ENCODE results near the gene GCK.

The GCK gene

GRCh38 chr7:44158873-44159631 lies 30.2 kb downstream of the GCK start:
- no peak overlapping the region for H3K4me3 ChIP-seq (ENCODE audit: low read depth, low read length)
- H3K4me1 ChIP-seq (ENCODE audit: control insufficient read depth in 1 of 2, insufficient read depth in 2 of 2, low read length in 2 of 2): peaks cover 12 to 20% of the 10 kb centered on the region in 2 experiments
- peaks cover 10% of the 10 kb centered on the region for H3K79me1 ChIP-seq (ENCODE audit: low read length)
- no peak overlapping the region for H2BK120ac ChIP-seq (ENCODE audit: insufficient read depth, low read length, poor library complexity)
- no peak overlapping the region for H4K91ac ChIP-seq (ENCODE audit: low read depth, low read length)
- H3K4me2 ChIP-seq (ENCODE audit: low read length): no peak overlapping the region
- no peaks in the 10 kb centered on the region for H3K79me2 ChIP-seq (ENCODE audit: control insufficient read depth, insufficient read depth, low read length, poor library complexity)
- no peak overlapping the region for H2AK5ac ChIP-seq (ENCODE audit: low read length)
- no peak overlapping the region for H3K14ac ChIP-seq (ENCODE audit: low read length)
- no peak overlapping the region for H2BK5ac ChIP-seq (ENCODE audit: low read depth, low read length, poor library complexity)
- DNase-seq: no peak
- no peak overlapping the region for H4K8ac ChIP-seq (ENCODE audit: low read depth, low read length)
- no peak overlapping the region for H3K23ac ChIP-seq (ENCODE audit: low read length)
- no peak overlapping the region for H3K9ac ChIP-seq (ENCODE audit: low read length)
- peaks cover 4% of the 10 kb centered on the region for H3K9me3 ChIP-seq (ENCODE audit: insufficient read depth, low read depth, low read length)
- H2AFZ ChIP-seq (ENCODE audit: insufficient read depth, low read length, poor library complexity): no peak overlapping the region
- no peak overlapping the region for H3K27ac ChIP-seq (ENCODE audit: low read depth, low read length)
- H3K18ac ChIP-seq (ENCODE audit: low read length): no peak overlapping the region
- H3K36me3 ChIP-seq (ENCODE audit: control insufficient read depth in 1 of 2, insufficient read depth in 2 of 2, low read length in 2 of 2): no peaks in the 10 kb centered on the region
- no peaks in the 10 kb centered on the region for H3K27me3 ChIP-seq (ENCODE audit: insufficient read depth, low read length)
- no peak overlapping the region for H3K4ac ChIP-seq (ENCODE audit: low read depth, low read length)
- H4K12ac ChIP-seq (ENCODE audit: low read depth, low read length): no peak overlapping the region
- WGBS (ENCODE audit: extremely low coverage, insufficient coverage, insufficient read length): no CpG with 5 or more reads among the region's 12 CpGs
- H2BK12ac ChIP-seq (ENCODE audit: low read length): no peak overlapping the region

GRCh38 chr7:44158096-44158872 lies 31.0 kb downstream of the GCK start:
- Histone ChIP-seq H2BK120ac (ENCODE audit: insufficient read depth, low read length, poor library complexity) (no peak overlapping the region), H3K79me1 (ENCODE audit: low read length) (peaks cover 10% of the 10 kb centered on the region), H3K14ac (ENCODE audit: low read length) (no peak overlapping the region), H4K12ac (ENCODE audit: low read depth, low read length) (no peak overlapping the region), H2BK12ac (ENCODE audit: low read length) (no peak overlapping the region), H2BK5ac (ENCODE audit: low read depth, low read length, poor library complexity) (no peak overlapping the region), H3K27ac (ENCODE audit: low read depth, low read length) (no peak overlapping the region), H2AK5ac (ENCODE audit: low read length) (no peak overlapping the region), H3K4me1 (ENCODE audit: control insufficient read depth in 1 of 2, insufficient read depth in 2 of 2, low read length in 2 of 2) (peaks cover 12 to 16% of the 10 kb centered on the region in 2 experiments), H4K8ac (ENCODE audit: low read depth, low read length) (no peak overlapping the region), H4K91ac (ENCODE audit: low read depth, low read length) (no peak overlapping the region), H3K4ac (ENCODE audit: low read depth, low read length) (no peak overlapping the region), H3K9ac (ENCODE audit: low read length) (no peak overlapping the region), H3K79me2 (ENCODE audit: control insufficient read depth, insufficient read depth, low read length, poor library complexity) (no peaks in the 10 kb centered on the region), H3K27me3 (ENCODE audit: insufficient read depth, low read length) (no peaks in the 10 kb centered on the region), H2AFZ (ENCODE audit: insufficient read depth, low read length, poor library complexity) (no peak overlapping the region), H3K4me3 (ENCODE audit: low read depth, low read length) (no peak overlapping the region), H3K18ac (ENCODE audit: low read length) (no peak overlapping the region), H3K23ac (ENCODE audit: low read length) (no peak overlapping the region), H3K4me2 (ENCODE audit: low read length) (no peak overlapping the region), H3K9me3 (ENCODE audit: insufficient read depth, low read depth, low read length) (peaks cover 5% of the 10 kb centered on the region), H3K36me3 (ENCODE audit: control insufficient read depth in 1 of 2, insufficient read depth in 2 of 2, low read length in 2 of 2) (no peaks in the 10 kb centered on the region)
- DNase-seq: no peak
- no CpG with 5 or more reads among the region's 10 CpGs for WGBS (ENCODE audit: extremely low coverage, insufficient coverage, insufficient read length)

- H2BK120ac ChIP-seq (ENCODE audit: insufficient read depth, low read length, poor library complexity): no peak overlapping the region
- no peak overlapping the region for H3K18ac ChIP-seq (ENCODE audit: low read length)
- H3K79me1 ChIP-seq (ENCODE audit: low read length): peaks cover 2% of the 10 kb centered on the region
- no peak overlapping the region for H3K9ac ChIP-seq (ENCODE audit: low read length)
- H3K23ac ChIP-seq (ENCODE audit: low read length): no peak overlapping the region
- H3K4me1 ChIP-seq (ENCODE audit: control insufficient read depth in 1 of 2, insufficient read depth in 2 of 2, low read length in 2 of 2): peaks cover 5 to 7% of the 10 kb centered on the region in 2 experiments
- no peak overlapping the region for H4K8ac ChIP-seq (ENCODE audit: low read depth, low read length)
- H3K36me3 ChIP-seq (ENCODE audit: control insufficient read depth in 1 of 2, insufficient read depth in 2 of 2, low read length in 2 of 2): no peaks in the 10 kb centered on the region
- peaks cover 5% of the 10 kb centered on the region for H3K9me3 ChIP-seq (ENCODE audit: insufficient read depth, low read depth, low read length)
- H4K91ac ChIP-seq (ENCODE audit: low read depth, low read length): no peak overlapping the region
- no peak for DNase-seq
- no peak overlapping the region for H4K12ac ChIP-seq (ENCODE audit: low read depth, low read length)
- no peak overlapping the region for H3K4ac ChIP-seq (ENCODE audit: low read depth, low read length)
- no peak overlapping the region for H2AFZ ChIP-seq (ENCODE audit: insufficient read depth, low read length, poor library complexity)
- WGBS (ENCODE audit: extremely low coverage, insufficient coverage, insufficient read length): no CpG with 5 or more reads among the region's 15 CpGs
- no peak overlapping the region for H3K14ac ChIP-seq (ENCODE audit: low read length)
- H3K27me3 ChIP-seq (ENCODE audit: insufficient read depth, low read length): no peaks in the 10 kb centered on the region
- H2AK5ac ChIP-seq (ENCODE audit: low read length): no peak overlapping the region
- no peak overlapping the region for H3K4me3 ChIP-seq (ENCODE audit: low read depth, low read length)
- H3K4me2 ChIP-seq (ENCODE audit: low read length): no peak overlapping the region
- H3K79me2 ChIP-seq (ENCODE audit: control insufficient read depth, insufficient read depth, low read length, poor library complexity): no peaks in the 10 kb centered on the region
- no peak overlapping the region for H2BK5ac ChIP-seq (ENCODE audit: low read depth, low read length, poor library complexity)
- H2BK12ac ChIP-seq (ENCODE audit: low read length): no peak overlapping the region
- no peak overlapping the region for H3K27ac ChIP-seq (ENCODE audit: low read depth, low read length)
Observed at GRCh38 chr7:44157116-44158080, 31.8 kb downstream of the GCK start.

GRCh38 chr7:44156453-44157010 lies 32.7 kb downstream of the GCK start:
- Histone ChIP-seq H3K4me3 (ENCODE audit: low read depth, low read length) (no peak overlapping the region), H3K79me1 (ENCODE audit: low read length) (no peaks in the 10 kb centered on the region), H3K27ac (ENCODE audit: low read depth, low read length) (no peak overlapping the region), H3K79me2 (ENCODE audit: control insufficient read depth, insufficient read depth, low read length, poor library complexity) (no peaks in the 10 kb centered on the region), H3K14ac (ENCODE audit: low read length) (no peak overlapping the region), H3K23ac (ENCODE audit: low read length) (no peak overlapping the region), H2BK120ac (ENCODE audit: insufficient read depth, low read length, poor library complexity) (no peak overlapping the region), H4K8ac (ENCODE audit: low read depth, low read length) (no peak overlapping the region), H3K9ac (ENCODE audit: low read length) (no peak overlapping the region), H2BK12ac (ENCODE audit: low read length) (no peak overlapping the region), H3K9me3 (ENCODE audit: insufficient read depth, low read depth, low read length) (peaks cover 2% of the 10 kb centered on the region), H4K12ac (ENCODE audit: low read depth, low read length) (no peak overlapping the region), H3K4me2 (ENCODE audit: low read length) (no peak overlapping the region), H3K4ac (ENCODE audit: low read depth, low read length) (no peak overlapping the region), H3K4me1 (ENCODE audit: control insufficient read depth in 1 of 2, insufficient read depth in 2 of 2, low read length in 2 of 2) (peaks cover 2 to 5% of the 10 kb centered on the region in 2 experiments), H2AK5ac (ENCODE audit: low read length) (no peak overlapping the region), H4K91ac (ENCODE audit: low read depth, low read length) (no peak overlapping the region), H3K18ac (ENCODE audit: low read length) (no peak overlapping the region), H2BK5ac (ENCODE audit: low read depth, low read length, poor library complexity) (no peak overlapping the region), H2AFZ (ENCODE audit: insufficient read depth, low read length, poor library complexity) (no peak overlapping the region), H3K36me3 (ENCODE audit: control insufficient read depth in 1 of 2, insufficient read depth in 2 of 2, low read length in 2 of 2) (no peaks in the 10 kb centered on the region), H3K27me3 (ENCODE audit: insufficient read depth, low read length) (no peaks in the 10 kb centered on the region)
- WGBS (ENCODE audit: extremely low coverage, insufficient coverage, insufficient read length): no CpG with 5 or more reads among the region's 4 CpGs
- DNase-seq: no peak

Measured in trophoblast cell (in vitro differentiated cells and primary cell).